DMS79 treated with DMSO at 0.1 percent for 48 hours (cell line): ENCODE measurements around the gene TECPR2.

ENCODE experiments used
- DNase-seq: peaks from one replicate; lab custom pipeline; 2025; lab: John Stamatoyannopoulos, UW

The TECPR2 gene

GRCh38 chr14:102496958-102497744 is 134.4 kb downstream of the TECPR2 start:
- DNase-seq = no peak

GRCh38 chr14:102497998-102498677 is 135.4 kb downstream of the TECPR2 start:
- DNase-seq = no peak

DNA sequence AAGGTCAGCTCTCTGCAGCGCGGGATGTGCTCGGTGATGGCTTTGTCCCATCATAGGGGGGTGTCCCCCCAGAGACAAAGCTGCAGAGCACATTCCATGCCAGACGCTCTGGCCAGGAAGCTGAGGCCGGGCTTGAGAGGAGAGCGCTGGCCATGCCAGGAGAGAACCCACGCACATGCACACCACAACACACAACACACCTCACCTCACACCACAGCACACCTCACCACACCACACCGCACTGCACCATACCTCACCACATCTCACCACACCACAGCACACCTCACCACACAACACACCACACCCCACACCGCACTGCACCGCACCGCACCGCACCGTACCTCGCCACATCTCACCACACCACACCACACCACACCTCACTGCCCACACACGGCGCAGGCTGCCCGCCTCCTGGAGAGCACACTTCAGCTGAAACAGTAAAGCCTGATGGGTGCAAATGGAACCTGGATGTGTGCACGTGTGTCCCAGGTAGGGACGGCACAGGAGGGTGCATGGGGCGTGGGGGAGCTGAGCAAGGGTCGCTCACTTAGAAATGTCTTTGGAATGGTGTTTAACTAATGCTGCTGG is 136.0 kb downstream of the TECPR2 start:
- no peak for DNase-seq

- DNase-seq = no peak
These were observed 136.8 kb downstream of the TECPR2 start for GRCh38 chr14:102499401-102500157.

DNA sequence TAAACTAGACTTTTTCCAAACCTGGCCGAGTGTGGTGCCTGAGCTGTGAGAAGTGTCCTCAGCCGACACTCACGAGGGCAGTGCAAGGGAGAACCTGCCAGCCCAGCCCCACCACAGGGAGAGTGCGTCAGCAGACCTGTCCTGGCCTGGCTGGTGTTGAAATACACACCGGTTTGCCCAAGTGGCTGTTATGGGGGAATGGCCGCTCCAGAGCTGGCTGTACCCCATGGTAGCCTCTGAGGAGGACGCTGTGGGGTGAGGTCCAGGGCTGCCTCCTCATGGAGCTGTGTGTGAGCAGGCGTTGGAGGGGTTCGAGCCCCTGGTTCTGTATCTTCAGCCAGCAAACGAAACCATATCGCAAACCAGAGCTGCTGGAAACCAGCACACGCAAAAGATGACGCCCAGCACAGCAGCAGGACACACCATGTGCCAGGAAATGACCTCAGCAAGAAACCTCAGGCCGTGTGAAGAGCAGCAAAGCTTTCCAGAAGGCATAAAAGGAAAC is 137.5 kb downstream of the TECPR2 start:
- no peak for DNase-seq

GRCh38 chr14:102500713-102501112 is 138.0 kb downstream of the TECPR2 start:
- no peak for DNase-seq

- no peak for DNase-seq
These were observed 139.1 kb downstream of the TECPR2 start for GRCh38 chr14:102501751-102502315.

DNA sequence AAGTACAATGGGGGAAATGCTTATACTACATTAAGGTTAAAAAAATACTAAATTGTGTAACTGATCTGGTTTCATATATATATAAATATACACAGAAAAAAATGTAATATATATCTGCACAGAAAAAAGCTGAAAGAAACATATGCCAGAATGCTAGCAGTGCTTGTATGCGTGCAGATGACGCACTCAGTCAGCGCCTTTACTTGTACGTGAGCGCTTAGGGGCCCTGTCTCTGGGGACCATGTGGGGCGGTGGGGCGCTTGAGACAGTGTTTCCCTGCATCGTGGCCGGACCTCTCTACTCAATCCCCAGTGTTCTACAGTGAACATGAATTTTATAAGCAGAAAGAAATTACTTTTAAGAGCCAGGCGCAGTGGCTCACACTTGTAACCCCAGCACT is 139.8 kb downstream of the TECPR2 start:
- DNase-seq = no peak

GRCh38 chr14:102503641-102504327 is 141.0 kb downstream of the TECPR2 start:
- no peak for DNase-seq

GRCh38 chr14:102504328-102504999 is 141.7 kb downstream of the TECPR2 start:
- no peak for DNase-seq

DNA sequence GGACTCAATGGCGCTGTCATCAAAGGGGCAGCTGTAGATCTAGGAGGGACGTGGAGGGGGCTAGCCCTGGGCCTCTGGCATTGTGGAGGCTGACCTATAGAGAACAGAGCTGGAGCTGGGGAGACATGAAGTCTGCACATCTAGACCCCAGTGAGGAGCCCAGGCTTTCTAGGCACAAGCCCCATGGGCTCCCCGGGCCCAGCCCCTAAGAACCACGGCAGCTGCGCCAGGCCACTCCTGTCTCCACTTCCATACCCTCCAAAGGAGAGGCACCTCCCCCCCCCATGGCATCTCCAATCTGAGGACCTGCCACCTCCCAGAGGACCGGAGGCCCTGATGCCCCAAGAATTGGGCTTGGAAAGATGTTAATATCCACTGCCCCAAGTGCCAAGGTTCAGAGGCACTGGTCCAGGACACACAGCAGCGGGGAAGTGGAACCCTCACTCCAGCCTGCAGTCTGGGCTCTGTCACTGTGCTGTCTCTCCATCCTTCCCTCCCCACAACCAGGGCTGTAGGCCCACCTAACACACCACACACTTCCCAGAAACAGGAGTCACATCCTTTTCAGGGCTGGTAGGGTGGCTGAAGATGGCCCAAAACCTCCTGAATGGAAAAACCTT is 142.4 kb downstream of the TECPR2 start:
- no peak for DNase-seq

DNA sequence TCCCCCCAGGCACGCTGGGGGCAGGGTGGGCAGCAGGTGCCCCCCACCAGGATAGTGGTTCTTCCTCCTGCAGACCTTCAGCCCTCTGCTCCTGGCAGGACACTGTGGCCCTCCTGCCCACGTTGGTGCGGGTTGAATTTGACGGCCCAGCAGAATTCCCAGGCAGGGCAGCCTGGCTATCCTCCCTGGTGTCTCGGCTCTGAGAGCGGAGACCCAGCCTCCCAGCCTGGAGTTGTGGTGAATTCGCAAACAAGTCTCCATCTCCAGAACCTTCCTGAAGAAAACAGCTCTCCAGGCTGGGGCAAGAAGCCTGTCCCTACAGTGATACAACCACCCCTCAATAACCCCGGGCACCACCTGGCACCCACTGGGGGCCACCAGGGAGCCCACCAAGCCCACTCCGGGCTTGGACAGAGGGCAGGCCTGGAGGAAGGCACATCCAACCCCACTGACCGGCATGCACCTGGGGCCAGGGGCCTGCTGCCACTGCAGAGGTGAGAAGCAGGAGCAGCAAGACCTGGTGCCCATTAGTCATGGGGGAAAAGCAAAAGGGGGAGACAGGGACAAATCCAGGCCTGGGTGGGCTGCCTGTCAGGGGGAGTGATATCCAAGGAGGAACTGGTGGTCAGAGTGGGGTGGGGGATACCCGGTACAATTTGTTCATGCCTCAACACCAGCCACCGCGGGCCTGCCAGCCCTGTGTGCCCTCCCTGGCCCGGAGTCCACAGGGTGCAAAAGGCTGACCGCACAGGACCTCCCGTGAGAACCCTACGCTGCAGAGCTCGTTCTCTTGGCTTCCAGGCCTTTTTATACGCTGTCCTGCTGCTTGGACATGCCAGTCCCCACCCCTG is 143.3 kb downstream of the TECPR2 start:
- DNase-seq = no peak

DNA sequence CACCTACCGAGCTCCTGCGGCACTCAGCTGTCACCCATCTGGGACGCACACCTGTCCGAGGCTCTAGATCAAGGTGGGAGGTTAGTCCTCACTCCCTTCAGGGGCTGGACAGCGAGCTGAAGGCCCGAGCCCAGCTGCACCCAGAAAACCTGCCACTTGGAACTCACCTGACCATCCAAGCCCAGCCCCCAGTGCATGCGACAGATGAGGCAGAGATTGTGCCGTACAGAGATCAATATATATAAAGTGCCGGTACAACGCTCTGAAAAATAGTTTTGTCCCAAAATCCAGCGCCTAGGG is 143.8 kb downstream of the TECPR2 start:
- DNase-seq = no peak

DNA sequence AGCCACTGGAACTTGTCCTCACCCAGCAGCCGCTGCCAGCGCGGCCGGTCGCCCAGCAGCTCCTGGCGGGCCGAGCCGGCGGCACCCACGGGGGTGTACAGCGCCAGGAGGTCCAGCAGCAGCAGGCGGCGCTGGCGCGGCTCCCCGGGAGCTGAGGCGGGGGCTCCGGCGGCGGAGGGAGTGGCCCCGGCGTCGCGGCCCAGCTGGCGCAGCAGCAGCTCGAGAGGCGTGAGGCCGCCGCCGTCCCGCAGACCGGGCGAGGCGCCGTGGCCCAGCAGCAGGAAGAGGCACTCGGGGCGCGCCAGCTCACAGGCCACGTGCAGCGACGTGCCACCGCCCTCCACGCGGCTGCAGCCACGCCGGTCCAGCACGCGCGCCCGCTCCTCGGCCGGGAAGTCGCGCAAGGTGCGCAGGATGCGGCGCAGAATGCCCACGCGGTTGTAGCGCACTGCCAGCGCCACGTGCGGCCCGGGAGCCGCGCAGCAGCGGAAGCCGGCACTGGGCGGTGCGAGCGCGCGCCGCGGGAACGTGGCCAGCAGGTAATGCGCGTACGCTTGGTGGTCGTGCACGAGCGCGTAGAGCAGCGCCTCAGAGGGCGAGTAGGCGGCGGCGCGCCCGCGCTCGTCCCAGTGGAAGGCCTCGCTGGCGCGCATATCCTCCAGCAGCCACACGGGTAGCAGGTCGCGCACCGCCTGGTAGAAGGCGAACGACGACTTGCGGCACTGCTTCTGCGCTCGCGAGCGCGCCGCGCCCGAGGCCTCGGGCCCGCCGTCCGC is 144.5 kb downstream of the TECPR2 start:
- no peak for DNase-seq

DNA sequence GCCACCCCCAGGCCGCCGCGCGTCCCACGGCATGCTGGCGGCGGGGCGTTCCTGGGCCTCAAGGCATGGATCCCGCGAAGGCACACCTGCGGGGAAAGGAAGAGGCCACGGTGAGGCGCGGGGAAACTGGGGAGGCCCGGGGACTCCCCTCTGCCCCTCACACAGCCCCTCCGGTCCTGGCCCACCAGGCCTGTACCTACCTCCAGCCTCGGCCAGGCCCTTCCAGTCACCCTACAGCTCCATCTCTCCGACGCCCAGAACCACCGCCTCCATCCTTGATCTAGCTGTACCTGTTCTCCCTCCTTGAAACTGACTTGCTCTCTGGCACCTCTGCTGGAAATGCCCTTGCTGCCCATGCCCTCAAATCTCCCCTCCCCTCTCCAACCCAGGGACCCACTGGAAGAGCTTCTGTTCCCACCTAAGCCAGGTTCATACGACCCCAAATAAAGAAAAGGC is 145.1 kb downstream of the TECPR2 start:
- DNase-seq = no peak

DNA sequence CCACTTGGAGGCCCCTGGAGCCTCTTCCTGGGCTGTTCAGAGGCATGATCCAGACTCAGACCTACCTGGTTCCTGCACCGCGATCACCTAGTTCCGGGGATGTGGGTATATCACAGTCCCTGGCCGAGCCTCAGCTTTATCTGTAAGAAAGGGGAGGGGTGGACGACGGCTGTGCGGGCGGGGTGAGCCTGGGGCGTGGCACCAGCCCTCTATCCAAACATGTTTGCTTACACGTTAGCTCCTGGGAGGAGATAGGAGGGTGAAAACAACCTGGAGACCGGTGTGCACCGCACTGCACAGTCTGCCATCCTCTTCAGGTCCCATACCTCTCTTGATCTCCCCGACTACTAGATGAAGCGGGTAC is 145.7 kb downstream of the TECPR2 start:
- DNase-seq = no peak

GRCh38 chr14:102508774-102509745 is 146.3 kb downstream of the TECPR2 start:
- DNase-seq = peak; percentile 31
